ENCODE measurements around the gene GRID1.

DNA sequence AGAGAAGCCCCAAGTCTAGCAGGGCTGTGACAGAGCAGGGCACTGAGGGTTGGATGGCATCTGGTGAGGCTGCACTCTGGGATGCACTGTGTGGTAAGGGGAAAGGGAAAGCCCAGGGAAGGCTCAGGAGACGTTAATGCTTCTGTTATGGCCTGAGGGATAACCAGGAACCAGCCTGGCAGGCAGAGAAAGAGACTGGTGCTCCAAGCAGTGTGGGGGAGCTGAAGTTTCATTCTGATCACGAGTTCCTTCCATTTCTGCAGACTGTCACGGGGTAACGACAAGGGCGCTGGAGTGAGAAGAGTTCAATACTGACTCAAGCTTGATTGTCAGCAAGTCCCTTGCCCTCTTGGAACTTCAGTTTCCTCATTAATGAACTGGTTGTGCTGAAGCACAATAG is 730.9 kb downstream of the GRID1 start:
- TF ChIP-seq, protein P1, sequence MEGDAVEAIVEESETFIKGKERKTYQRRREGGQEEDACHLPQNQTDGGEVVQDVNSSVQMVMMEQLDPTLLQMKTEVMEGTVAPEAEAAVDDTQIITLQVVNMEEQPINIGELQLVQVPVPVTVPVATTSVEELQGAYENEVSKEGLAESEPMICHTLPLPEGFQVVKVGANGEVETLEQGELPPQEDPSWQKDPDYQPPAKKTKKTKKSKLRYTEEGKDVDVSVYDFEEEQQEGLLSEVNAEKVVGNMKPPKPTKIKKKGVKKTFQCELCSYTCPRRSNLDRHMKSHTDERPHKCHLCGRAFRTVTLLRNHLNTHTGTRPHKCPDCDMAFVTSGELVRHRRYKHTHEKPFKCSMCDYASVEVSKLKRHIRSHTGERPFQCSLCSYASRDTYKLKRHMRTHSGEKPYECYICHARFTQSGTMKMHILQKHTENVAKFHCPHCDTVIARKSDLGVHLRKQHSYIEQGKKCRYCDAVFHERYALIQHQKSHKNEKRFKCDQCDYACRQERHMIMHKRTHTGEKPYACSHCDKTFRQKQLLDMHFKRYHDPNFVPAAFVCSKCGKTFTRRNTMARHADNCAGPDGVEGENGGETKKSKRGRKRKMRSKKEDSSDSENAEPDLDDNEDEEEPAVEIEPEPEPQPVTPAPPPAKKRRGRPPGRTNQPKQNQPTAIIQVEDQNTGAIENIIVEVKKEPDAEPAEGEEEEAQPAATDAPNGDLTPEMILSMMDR (optimal IDR thresholded peaks at IDR 0.05 in 1 of 3, IDR thresholded peaks at IDR 0.05 in 1 of 3, conservative IDR thresholded peaks at IDR 0.05 in 1 of 3; ENCODE audit: extremely low read depth in 1 of 3, insufficient read depth in 2 of 3, low read length in 3 of 3), result no peak
- no peak for TF ChIP-seq EZH2 (IDR thresholded peaks at IDR 0.05; ENCODE audit: low read length)
